ENCODE data around the gene KRT13. TPM values are rescaled to one million over a fixed set of nuclear protein-coding genes. Genes with fewer than 3 reads are reported as not detected.

Gene KRT13
- total RNA-seq, 1 experiment from 2014 or later, result 0.34 TPM

DNA sequence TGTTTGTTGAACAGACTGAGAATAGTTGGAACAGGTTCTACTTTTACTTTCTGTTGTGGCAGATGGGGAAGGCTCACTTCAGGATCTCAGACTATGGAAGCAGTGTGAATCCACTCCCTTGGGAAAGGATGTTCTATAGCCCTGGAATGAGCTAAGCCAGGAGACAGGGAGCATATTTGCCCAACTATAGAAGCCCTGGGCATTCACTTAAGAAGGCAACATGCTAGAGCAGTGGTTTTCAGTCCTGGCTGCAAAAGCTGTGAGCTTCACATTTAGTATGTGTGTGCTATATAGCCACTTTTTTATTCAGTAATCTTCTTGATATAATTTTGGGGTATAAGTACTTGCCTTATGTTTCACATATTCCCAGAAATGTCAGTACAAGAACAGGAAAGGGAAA, 37.1 kb downstream of the KRT13 start:
- no peak for DNase-seq (ENCODE audit: low read depth)

- DNase-seq (ENCODE audit: low read depth), result no peak
These were observed 37.9 kb downstream of the KRT13 start for GRCh38 chr17:41467561-41467960.

- DNase-seq (ENCODE audit: low read depth), result no peak
These were observed 38.4 kb downstream of the KRT13 start, which contains the start of gene KRT32 for GRCh38 chr17:41466988-41467387. Gene KRT32, minus strand, starts transcription at chr17:41467386. Its CDS starts 61 bp downstream, at chr17:41467325.

- peak; percentile 98 for DNase-seq (ENCODE audit: low read depth)
These were observed 40.7 kb downstream of the KRT13 start for GRCh38 chr17:41464682-41465081.

DNA sequence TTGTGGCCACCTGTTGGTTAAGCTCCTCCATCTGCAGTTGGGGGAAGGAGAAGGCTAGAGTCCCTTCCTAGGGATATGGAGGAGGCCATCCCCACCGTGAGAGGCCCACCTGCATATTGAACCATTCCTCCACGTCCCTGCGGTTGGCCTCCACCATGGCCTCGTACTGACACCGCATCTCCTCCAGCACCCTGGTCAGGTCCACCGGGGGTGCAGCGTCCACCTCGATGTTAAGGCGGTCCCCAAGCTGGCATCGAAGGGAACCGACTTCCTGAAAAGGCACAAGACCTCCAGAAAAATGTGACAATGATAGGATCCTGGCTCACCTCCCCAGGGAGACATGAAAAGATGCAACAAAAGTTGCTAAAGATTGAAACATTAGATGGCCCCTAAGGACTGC, 41.2 kb downstream of the KRT13 start:
- no peak for DNase-seq (ENCODE audit: low read depth)

GRCh38 chr17:41463746-41464145, 41.7 kb downstream of the KRT13 start:
- DNase-seq (ENCODE audit: low read depth), result no peak

DNA sequence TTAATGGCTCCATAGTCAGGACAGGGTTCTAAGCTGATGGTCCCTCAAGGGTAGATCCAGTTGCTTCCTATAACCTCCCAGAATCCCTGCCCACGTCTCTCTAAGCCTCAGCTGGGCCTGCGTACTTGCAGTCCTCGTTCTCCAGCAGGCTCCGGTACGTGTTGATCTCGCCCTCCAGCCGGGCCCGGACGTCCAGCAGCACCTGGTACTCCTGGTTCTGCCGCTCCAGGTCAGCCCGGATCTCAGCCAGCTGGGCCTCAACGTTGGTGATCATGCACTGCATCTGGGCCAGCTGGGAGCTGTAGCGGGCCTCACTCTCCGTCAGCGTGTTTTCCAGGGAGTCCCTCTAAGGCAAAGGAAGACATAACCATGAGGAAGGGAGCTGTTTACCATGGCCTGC, 42.7 kb downstream of the KRT13 start:
- no peak for DNase-seq (ENCODE audit: low read depth)

- no peak for DNase-seq (ENCODE audit: low read depth)
These were observed 47.7 kb downstream of the KRT13 start for GRCh38 chr17:41457676-41458075.

- peak; percentile 36 for DNase-seq (ENCODE audit: low read depth)
These were observed 49.2 kb downstream of the KRT13 start for GRCh38 chr17:41456204-41456603.

GRCh38 chr17:41455236-41455635, 50.2 kb downstream of the KRT13 start:
- peak; percentile 52 for DNase-seq (ENCODE audit: low read depth)

DNA sequence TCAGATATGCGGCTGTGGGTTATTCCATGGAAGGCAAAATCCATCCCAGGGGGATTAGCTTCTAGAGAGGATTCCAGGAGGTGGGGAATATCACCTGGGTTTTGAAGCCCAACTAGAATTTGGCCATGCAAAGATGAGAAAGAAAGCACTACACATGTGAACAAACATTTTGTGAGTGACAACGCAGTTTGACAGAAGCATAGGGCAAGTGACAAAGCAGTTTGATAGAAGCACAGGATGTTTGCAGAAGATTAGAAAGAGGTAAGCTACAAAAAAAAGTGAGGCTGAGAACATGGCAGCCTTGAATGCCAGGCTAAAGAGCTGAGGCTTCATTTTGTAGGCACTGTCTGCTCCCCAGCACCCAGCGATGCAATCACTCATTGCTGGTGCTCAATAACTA, 52.3 kb downstream of the KRT13 start:
- no peak for DNase-seq (ENCODE audit: low read depth)

- DNase-seq (ENCODE audit: low read depth), result peak; percentile 25
These were observed 53.1 kb downstream of the KRT13 start for GRCh38 chr17:41452281-41452680.

DNA sequence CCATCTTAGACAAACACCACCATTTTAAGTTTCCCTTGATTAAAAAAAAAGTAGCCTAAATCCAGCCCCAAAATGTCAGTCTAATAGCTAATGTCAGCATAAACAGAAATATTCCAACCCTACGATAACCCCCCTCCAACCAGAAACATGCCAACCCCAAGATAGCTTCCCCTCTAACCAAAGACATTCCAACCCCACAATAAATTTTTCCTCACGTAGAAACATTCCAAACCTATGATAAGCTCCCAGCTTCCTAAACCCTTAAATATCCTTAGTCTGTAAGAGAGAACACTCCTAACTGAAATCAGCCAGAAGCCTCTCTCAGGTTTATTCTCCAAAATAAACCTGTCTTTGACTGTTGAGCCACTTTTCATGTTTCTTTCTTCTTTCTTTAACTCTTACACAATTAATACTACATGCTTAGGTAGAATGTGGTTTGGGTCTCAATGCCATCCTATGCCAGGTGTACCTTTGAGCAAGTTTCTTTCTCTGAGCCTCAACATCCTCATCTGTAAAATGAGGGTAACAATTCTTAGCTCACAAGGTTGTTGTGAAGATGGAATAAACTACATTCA, 54.2 kb downstream of the KRT13 start:
- DNase-seq (ENCODE audit: low read depth), result peak; percentile 85

Other genes with a start within 250 kb of the KRT13 start
- not detected in 2 replicates for gene KRTAP9-6, start 240.2 kb downstream of the KRT13 start, total RNA-seq (2014; rRNA removed; shearing (Covaris generic))
- gene KRTAP9-7, start 229.9 kb downstream of the KRT13 start, total RNA-seq (2014; rRNA removed; shearing (Covaris generic)), result not detected in 2 replicates
- not detected in 2 replicates for gene KRTAP29-1, start 202.8 kb downstream of the KRT13 start, total RNA-seq (2014; rRNA removed; shearing (Covaris generic))
- gene KRTAP16-1, start 196.3 kb downstream of the KRT13 start, total RNA-seq (2014; rRNA removed; shearing (Covaris generic)), result not detected in 2 replicates
- not detected in 2 replicates for gene KRTAP17-1, start 189.9 kb downstream of the KRT13 start, total RNA-seq (2014; rRNA removed; shearing (Covaris generic))
- 0.17 TPM in 1 of 2 replicates, not detected in the other for gene KRT33A, start 154.8 kb downstream of the KRT13 start, total RNA-seq (2014; rRNA removed; shearing (Covaris generic))
- 1.3 TPM in 1 of 2 replicates, not detected in the other for gene KRT33B, start 135.8 kb downstream of the KRT13 start, total RNA-seq (2014; rRNA removed; shearing (Covaris generic))
- 6.7 and 7.6 TPM in 2 replicates for gene KRT34, start 123.3 kb downstream of the KRT13 start, total RNA-seq (2014; rRNA removed; shearing (Covaris generic))
- gene KRT31, start 108.0 kb downstream of the KRT13 start, total RNA-seq (2014; rRNA removed; shearing (Covaris generic)), result not detected in 2 replicates
- not detected in 2 replicates for gene KRT37, start 81.0 kb downstream of the KRT13 start, total RNA-seq (2014; rRNA removed; shearing (Covaris generic))
- not detected in 2 replicates for gene KRT38, start 64.6 kb downstream of the KRT13 start, total RNA-seq (2014; rRNA removed; shearing (Covaris generic))
- 0.05 TPM in 1 of 2 replicates, not detected in the other for gene KRT32, start 38.2 kb downstream of the KRT13 start, total RNA-seq (2014; rRNA removed; shearing (Covaris generic))
- not detected in 2 replicates for gene KRT35, start 24.5 kb downstream of the KRT13 start, total RNA-seq (2014; rRNA removed; shearing (Covaris generic))
- 0.07 TPM in 1 of 2 replicates, not detected in the other for gene KRT36, start 15.7 kb downstream of the KRT13 start, total RNA-seq (2014; rRNA removed; shearing (Covaris generic))
- gene KRT15, start 13.3 kb upstream of the KRT13 start, total RNA-seq (2014; rRNA removed; shearing (Covaris generic)), result 6.3 and 10.2 TPM in 2 replicates
- 0.69 and 1.6 TPM in 2 replicates for gene KRT19, start 22.7 kb upstream of the KRT13 start, total RNA-seq (2014; rRNA removed; shearing (Covaris generic))
- gene KRT9, start 66.4 kb upstream of the KRT13 start, total RNA-seq (2014; rRNA removed; shearing (Covaris generic)), result not detected in 2 replicates
- gene KRT14, start 81.3 kb upstream of the KRT13 start, total RNA-seq (2014; rRNA removed; shearing (Covaris generic)), result 0.27 TPM in 1 of 2 replicates, not detected in the other
- 0.15 and 0.34 TPM in 2 replicates for gene KRT16, start 107.2 kb upstream of the KRT13 start, total RNA-seq (2014; rRNA removed; shearing (Covaris generic))
- gene KRT17, start 119.0 kb upstream of the KRT13 start, total RNA-seq (2014; rRNA removed; shearing (Covaris generic)), result 6.7 and 8.5 TPM in 2 replicates
- gene EIF1, start 183.3 kb upstream of the KRT13 start, total RNA-seq (2014; rRNA removed; shearing (Covaris generic)), result 54.4 and 64.1 TPM in 2 replicates
- not detected in 2 replicates for gene GAST, start 206.7 kb upstream of the KRT13 start, total RNA-seq (2014; rRNA removed; shearing (Covaris generic))
- 0.05 and 0.07 TPM in 2 replicates for gene HAP1, start 229.0 kb upstream of the KRT13 start, total RNA-seq (2014; rRNA removed; shearing (Covaris generic))

All from M059J (cell line).